ENCODE results near the gene SLIT1. TPM values are rescaled to one million over a fixed set of nuclear protein-coding genes. Genes with fewer than 3 reads are reported as not detected.

SLIT1 gene
- total RNA-seq, 1 donor from 2014 or later = under 0.01 TPM

DNA sequence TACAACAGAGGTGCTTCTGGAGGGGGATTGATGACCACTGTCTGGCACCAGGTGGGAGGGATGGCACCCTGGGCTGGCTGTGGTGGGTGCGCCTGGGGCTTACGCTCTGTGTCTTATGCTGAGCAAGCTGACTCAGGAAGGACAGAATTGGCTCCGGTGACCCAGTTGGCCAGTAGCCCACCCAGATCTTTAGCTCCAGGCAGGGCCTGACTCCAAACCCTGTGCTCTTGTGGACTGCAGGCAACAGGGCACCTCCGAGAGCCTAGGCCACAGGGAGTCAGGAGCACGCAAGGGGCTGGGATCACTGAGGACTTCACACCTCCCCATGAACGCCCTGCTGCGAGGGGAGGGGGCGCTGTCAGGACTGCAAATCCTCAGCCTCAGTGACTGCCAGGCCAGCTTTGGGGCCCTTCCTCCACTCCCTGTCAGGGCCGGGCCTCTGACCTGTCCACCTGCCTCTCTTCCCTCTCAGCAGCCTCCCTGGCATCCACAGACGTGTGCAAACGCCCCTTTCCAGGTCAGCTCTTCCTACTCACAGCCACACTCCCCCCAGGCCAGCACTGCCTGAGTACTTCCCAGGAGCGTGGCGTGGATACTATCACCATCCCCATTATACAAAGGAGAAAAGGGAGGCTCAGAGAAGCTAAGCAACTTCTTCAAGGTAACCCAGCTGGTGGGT, 118.7 kb downstream of the SLIT1 start:
- no peak for FAIRE-seq

DNA sequence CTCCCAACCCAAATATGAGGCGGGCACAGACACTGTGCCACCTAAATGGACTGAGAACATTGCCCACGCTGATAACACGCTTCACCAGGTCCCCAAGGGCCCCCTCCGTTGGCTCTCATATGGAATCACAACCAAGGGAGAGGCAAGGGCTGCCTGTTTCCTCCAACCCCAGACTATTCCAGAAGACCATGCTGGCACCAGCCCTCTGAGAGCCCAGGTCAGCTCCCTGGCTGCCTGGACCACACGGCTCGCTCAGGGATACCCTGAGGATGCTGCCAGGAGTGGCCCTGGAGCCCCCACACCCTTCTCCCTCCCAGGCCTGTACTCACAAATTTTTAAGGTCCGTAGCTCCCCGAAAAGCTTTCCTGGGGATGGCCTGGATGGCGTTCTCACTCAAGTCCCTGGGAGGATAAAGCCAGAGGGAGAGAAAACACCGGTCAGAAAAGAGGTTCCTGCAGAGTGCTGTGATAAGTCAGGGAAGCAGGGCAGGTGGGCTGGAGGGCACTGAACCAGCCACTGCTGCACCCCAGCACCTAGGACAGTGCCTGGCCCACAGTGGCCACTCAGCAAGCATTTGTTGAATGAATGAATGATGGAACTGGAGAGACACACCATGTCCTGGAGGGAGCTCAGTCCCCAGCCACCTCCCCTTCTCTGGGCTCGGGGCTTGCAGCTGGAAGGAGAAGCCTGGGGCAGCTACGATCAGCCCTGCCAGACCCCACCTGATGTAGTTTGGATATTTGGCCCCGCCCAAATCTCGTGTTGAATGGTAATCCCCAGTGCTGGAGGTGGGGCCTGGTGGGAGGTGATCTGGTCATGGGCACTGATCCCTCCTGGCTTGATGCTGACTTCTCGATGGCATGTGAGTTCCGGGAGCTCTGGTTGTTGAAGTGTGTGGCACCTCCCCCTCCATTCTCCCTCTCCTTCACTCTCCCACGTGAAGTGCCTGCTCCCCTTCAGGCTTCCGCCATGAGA, 119.8 kb downstream of the SLIT1 start:
- TF ChIP-seq, protein P1, sequence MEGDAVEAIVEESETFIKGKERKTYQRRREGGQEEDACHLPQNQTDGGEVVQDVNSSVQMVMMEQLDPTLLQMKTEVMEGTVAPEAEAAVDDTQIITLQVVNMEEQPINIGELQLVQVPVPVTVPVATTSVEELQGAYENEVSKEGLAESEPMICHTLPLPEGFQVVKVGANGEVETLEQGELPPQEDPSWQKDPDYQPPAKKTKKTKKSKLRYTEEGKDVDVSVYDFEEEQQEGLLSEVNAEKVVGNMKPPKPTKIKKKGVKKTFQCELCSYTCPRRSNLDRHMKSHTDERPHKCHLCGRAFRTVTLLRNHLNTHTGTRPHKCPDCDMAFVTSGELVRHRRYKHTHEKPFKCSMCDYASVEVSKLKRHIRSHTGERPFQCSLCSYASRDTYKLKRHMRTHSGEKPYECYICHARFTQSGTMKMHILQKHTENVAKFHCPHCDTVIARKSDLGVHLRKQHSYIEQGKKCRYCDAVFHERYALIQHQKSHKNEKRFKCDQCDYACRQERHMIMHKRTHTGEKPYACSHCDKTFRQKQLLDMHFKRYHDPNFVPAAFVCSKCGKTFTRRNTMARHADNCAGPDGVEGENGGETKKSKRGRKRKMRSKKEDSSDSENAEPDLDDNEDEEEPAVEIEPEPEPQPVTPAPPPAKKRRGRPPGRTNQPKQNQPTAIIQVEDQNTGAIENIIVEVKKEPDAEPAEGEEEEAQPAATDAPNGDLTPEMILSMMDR (IDR thresholded peaks at IDR 0.05; ENCODE audit: insufficient read depth, low read length, severe bottlenecking) = no peak
- DNase-seq (ENCODE audit: low read depth) = no peak
- no peak for FAIRE-seq
- H3K27me3 ChIP-seq (ENCODE audit: control insufficient read depth, insufficient read depth, low read length) = no peaks in the 10 kb centered on the region
- no peak overlapping the region for H3K4me3 ChIP-seq (ENCODE audit: low read depth, low read length)
- H3K36me3 ChIP-seq (ENCODE audit: control insufficient read depth, insufficient read depth, low read length) = no peaks in the 10 kb centered on the region

More for the DNA sequence above, 118.7 kb downstream of the SLIT1 start:
- Histone ChIP-seq H3K4me3 (ENCODE audit: low read depth, low read length) (no peak overlapping the region), H3K36me3 (ENCODE audit: control insufficient read depth, insufficient read depth, low read length) (no peaks in the 10 kb centered on the region), H3K27me3 (ENCODE audit: control insufficient read depth, insufficient read depth, low read length) (no peaks in the 10 kb centered on the region)
- no peak for DNase-seq (ENCODE audit: low read depth)
- TF ChIP-seq, protein P1 (IDR thresholded peaks at IDR 0.05; ENCODE audit: insufficient read depth, low read length, severe bottlenecking) = no peak

DNA sequence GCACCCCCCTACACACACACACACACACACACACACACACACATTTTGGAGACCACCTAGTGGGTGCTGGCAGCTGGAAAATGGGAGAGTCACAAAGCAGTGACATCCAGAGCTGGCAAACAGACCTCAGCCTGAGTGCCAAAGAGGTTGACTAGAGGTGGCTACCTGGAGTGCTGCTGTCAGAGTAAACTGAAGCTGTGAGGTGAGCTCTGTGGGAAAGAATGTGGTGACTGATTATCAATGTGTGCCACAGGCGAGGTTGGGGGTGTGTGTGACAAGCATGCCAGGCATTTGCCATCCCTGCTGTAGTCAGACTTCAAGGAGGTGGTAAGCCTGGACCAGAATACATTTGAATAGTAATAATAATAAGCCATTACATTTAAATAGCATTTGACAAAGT, 120.6 kb downstream of the SLIT1 start:
- Histone ChIP-seq H3K4me3 (ENCODE audit: low read depth, low read length) (no peak overlapping the region), H3K27me3 (ENCODE audit: control insufficient read depth, insufficient read depth, low read length) (no peaks in the 10 kb centered on the region), H3K36me3 (ENCODE audit: control insufficient read depth, insufficient read depth, low read length) (no peaks in the 10 kb centered on the region)
- TF ChIP-seq, protein P1 (IDR thresholded peaks at IDR 0.05; ENCODE audit: insufficient read depth, low read length, severe bottlenecking) = no peak
- FAIRE-seq (no peak), DNase-seq (ENCODE audit: low read depth) (peak; percentile 80)

DNA sequence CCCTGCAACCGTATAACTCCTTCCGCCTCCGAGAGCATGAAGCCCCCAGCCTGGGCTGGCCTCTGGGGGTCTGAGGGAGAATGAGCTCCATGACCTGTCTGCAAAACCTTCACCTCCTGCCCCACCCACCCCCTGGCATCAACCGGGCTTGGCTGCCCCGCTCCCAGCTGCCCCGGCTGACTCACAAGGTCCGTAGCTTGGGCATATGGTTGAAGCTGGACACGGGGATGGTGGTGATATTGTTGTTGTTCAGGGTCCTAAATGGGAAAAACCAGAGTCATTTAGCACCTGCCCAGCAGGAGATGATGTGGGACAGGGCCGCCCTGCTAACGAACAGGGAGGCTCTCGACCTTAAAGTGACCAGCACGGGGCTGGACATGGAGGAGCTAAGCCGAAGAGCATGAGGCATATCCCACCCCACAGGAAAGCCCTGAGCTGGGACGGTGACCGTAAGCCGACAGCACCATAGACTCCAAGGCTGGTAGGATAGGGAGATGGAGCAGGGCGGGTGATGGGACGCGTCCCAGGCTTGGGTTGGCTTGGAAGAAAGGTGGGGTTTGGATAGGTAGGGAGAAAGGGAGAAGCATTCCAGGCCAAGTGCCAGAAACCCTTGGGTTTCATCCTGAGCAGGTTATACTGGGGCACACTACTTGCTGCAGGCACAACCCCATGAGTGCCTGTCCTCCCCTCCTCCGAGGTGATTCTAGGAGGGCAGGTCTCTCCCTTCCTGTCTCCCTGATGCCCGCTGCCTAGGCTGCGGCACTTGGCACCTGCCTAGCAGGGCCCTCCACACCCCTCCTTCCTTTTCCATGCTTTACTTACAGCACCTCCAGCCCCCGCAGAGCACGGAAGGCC, 121.5 kb downstream of the SLIT1 start:
- no peak for FAIRE-seq
- TF ChIP-seq, protein P1 (IDR thresholded peaks at IDR 0.05; ENCODE audit: insufficient read depth, low read length, severe bottlenecking) = no peak
- DNase-seq (ENCODE audit: low read depth) = no peak
- no peak overlapping the region for H3K4me3 ChIP-seq (ENCODE audit: low read depth, low read length)
- no peaks in the 10 kb centered on the region for H3K27me3 ChIP-seq (ENCODE audit: control insufficient read depth, insufficient read depth, low read length)
- H3K36me3 ChIP-seq (ENCODE audit: control insufficient read depth, insufficient read depth, low read length) = no peaks in the 10 kb centered on the region

DNA sequence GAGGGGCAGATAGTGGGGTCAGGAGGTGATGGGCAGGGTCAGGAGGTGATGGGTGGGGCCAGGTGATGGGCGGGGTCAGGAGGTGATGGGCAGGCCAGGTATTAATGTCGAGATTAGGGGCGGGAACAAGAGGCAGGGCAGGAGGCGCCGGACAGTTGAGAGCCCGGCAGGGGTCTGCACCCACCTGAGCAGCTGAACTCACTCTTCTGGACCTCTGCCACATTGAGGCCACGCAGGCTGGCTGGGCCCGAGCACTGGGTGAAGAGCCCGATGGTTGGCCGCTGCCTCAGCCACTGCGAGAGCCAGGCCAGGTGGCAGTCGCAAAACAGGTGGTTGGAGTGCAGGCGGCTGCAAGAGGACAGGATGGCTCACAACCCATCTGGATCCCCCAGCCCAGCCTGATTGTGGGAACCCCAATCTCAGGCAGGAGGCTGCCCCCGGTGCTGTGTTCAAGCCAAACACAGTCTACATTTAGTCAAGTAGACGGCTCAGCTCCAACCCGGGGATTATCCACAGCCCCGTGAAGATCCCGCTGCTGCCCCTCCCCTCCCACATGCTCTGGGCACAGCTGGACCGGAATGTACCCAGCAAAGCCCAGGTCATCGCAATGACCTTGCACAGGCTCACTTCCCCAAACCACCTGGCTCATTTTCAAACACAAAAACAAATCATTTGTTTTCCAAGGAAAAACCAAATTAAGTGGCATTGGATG, 122.3 kb downstream of the SLIT1 start:
- DNase-seq (ENCODE audit: low read depth) (no peak), FAIRE-seq (no peak)
- TF ChIP-seq, protein P1 (IDR thresholded peaks at IDR 0.05; ENCODE audit: insufficient read depth, low read length, severe bottlenecking) = no peak
- no peak overlapping the region for H3K4me3 ChIP-seq (ENCODE audit: low read depth, low read length)
- H3K27me3 ChIP-seq (ENCODE audit: control insufficient read depth, insufficient read depth, low read length) = no peaks in the 10 kb centered on the region
- H3K36me3 ChIP-seq (ENCODE audit: control insufficient read depth, insufficient read depth, low read length) = no peaks in the 10 kb centered on the region
